ENCODE data around the gene PTBP2.
"Not testable (repeated sequence)": the region's sequence is repeated elsewhere in the genome, so short reads cannot be mapped to it uniquely, and the experiment has no call there.

The PTBP2 gene

DNA sequence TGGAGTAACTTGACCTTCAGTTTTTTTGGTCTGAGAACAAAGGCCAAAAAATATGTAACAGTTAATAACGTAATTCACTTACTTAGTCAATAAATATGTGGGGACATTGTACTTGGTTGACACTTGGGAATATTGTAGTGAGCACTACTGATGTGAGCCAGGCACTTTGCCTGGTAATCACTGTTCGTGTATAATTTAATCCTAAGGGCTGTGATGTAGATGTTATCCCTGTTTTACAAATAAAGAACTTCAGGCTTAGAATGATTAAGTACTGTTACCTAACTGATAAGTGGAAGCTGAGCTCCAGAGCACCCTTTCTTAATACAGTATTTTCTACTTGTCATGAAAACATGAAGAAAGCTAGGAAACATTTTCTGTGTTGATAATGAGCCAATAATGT is 28.0 kb downstream of the PTBP2 start:
- TF ChIP-seq, protein P1, sequence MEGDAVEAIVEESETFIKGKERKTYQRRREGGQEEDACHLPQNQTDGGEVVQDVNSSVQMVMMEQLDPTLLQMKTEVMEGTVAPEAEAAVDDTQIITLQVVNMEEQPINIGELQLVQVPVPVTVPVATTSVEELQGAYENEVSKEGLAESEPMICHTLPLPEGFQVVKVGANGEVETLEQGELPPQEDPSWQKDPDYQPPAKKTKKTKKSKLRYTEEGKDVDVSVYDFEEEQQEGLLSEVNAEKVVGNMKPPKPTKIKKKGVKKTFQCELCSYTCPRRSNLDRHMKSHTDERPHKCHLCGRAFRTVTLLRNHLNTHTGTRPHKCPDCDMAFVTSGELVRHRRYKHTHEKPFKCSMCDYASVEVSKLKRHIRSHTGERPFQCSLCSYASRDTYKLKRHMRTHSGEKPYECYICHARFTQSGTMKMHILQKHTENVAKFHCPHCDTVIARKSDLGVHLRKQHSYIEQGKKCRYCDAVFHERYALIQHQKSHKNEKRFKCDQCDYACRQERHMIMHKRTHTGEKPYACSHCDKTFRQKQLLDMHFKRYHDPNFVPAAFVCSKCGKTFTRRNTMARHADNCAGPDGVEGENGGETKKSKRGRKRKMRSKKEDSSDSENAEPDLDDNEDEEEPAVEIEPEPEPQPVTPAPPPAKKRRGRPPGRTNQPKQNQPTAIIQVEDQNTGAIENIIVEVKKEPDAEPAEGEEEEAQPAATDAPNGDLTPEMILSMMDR (IDR thresholded peaks at IDR 0.05; ENCODE audit: unreplicated experiment in 3 of 3), result no peak
- no peak overlapping the region for H3K27ac Mint-ChIP-seq
- peaks cover 89% of the 10 kb centered on the region for H3K36me3 Mint-ChIP-seq (ENCODE audit: low read depth)
- H3K4me3 Mint-ChIP-seq, result no peak overlapping the region
- H3K27me3 Mint-ChIP-seq (ENCODE audit: low read depth), result no peaks in the 10 kb centered on the region
- peaks cover 24% of the 10 kb centered on the region for H3K9me3 Mint-ChIP-seq
- peaks cover 21% of the 10 kb centered on the region for H3K4me1 Mint-ChIP-seq

DNA sequence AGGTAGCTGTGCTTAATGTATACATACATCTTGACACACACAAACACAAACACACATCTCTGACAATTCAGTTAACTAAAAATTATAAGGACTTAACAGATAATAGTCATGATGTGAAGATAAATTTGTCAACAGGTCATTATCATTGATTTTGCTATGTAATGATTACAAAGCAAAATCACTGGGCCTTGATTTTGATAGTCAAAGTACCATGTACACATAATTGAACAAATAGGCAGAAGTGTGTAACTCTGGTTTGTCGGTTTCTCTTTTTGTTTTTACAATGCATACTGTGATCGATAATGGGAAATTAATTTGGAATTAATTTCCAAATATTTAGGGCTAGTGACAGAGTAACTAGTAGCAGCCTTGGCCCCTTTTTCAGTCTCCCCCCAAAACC is 30.8 kb downstream of the PTBP2 start:
- Mint-ChIP-seq H3K9me3 (peaks cover 45% of the 10 kb centered on the region), H3K27me3 (ENCODE audit: low read depth) (no peaks in the 10 kb centered on the region), H3K36me3 (ENCODE audit: low read depth) (peaks cover 93% of the 10 kb centered on the region), H3K4me1 (peaks cover 20% of the 10 kb centered on the region), H3K27ac (no peak overlapping the region), H3K4me3 (no peak overlapping the region)
- TF ChIP-seq, protein P1 (IDR thresholded peaks at IDR 0.05; ENCODE audit: unreplicated experiment in 3 of 3), result no peak

DNA sequence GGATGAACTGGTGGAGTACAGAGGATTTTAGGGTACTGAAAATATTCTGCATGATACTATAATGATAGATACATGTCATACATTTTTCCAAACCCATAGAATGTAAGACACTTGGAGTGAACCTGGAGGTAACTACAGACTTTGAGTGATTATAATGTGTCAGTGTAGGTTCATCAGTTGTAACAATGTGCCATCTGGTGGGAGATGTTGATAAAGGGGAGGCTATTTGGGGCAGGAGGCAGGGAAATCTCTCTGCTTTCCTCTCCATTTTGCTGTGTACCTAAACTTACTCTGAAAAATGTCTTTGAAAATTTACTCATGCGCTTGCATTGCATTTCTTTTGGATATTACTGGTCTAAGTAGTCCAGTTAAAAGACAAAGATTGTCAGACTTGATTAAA is 35.2 kb downstream of the PTBP2 start:
- H3K27ac Mint-ChIP-seq, result no peak overlapping the region
- H3K4me1 Mint-ChIP-seq, result no peaks in the 10 kb centered on the region
- TF ChIP-seq, protein P1 (IDR thresholded peaks at IDR 0.05; ENCODE audit: unreplicated experiment in 3 of 3), result no peak
- H3K4me3 Mint-ChIP-seq, result no peak overlapping the region
- H3K27me3 Mint-ChIP-seq (ENCODE audit: low read depth), result no peaks in the 10 kb centered on the region
- peaks cover 74% of the 10 kb centered on the region for H3K9me3 Mint-ChIP-seq
- peaks cover 99% of the 10 kb centered on the region for H3K36me3 Mint-ChIP-seq (ENCODE audit: low read depth)

DNA sequence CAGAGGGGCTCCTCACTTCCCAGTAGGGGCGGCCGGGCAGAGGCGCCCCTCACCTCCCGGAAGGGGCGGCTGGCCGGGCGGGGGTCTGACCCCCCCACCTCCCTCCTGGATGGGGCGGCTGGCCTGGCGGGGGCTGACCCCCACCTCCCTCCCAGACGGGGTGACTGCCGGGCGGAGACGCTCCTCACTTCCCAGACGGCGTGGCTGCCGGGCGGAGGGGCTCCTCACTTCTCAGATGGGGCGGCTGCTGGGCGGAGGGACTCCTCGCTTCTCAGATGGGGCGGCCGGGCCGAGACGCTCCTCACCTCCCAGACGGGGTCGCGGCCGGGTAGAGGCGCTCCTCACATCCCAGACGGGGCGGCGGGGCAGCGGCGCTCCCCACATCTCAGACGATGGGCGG is 41.0 kb downstream of the PTBP2 start:
- not testable (repeated sequence) for H3K4me3 Mint-ChIP-seq; H3K27ac Mint-ChIP-seq; H3K27me3 Mint-ChIP-seq (ENCODE audit: low read depth); H3K4me1 Mint-ChIP-seq
- Mint-ChIP-seq H3K36me3 (ENCODE audit: low read depth) (peaks cover 87% of the 10 kb centered on the region), H3K9me3 (peaks cover 34% of the 10 kb centered on the region)

DNA sequence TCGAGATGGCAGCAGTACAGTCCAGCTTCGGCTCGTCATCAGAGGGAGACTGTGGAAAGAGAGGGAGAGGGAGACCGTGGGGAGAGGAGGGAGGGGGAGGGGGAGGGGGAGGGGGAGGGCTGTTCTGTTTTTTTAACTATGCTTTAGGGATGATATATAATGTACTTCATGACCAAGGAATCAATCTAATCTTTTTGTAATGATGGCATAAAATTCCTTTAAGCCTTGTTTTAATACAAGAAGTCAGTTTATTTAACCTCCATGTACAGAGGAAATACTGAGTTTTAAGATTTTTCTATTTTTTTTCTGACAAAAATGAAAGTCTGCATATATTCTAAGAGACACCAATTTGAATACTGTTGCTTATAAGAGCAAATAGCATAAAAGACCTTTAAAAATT is 41.9 kb downstream of the PTBP2 start:
- Mint-ChIP-seq H3K36me3 (ENCODE audit: low read depth) (peaks cover 86% of the 10 kb centered on the region), H3K9me3 (peaks cover 28% of the 10 kb centered on the region), H3K4me1 (no peaks in the 10 kb centered on the region), H3K27ac (no peak overlapping the region), H3K4me3 (no peak overlapping the region), H3K27me3 (ENCODE audit: low read depth) (no peaks in the 10 kb centered on the region)
- TF ChIP-seq, protein P1 (IDR thresholded peaks at IDR 0.05; ENCODE audit: unreplicated experiment in 3 of 3), result no peak

DNA sequence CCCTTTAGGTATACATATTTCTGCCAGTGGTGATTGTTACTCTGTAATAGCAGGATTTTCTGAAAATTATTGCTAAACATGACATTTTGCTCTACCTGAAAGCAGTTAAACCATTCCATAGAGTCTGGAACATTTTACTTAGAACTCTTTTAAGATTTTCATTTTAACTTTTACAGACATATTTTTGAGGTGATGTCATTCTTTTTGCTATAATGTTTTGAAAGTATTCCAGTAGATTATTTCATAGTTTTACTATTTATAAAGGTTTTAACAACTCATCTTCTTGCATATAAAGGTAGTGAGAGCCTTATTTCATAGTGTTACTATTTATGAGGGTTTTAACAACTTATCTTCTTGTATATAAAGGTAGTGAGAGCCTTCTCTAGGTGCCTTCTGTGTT is 42.9 kb downstream of the PTBP2 start:
- Mint-ChIP-seq H3K27ac (no peak overlapping the region), H3K27me3 (ENCODE audit: low read depth) (no peaks in the 10 kb centered on the region), H3K36me3 (ENCODE audit: low read depth) (peaks cover 82% of the 10 kb centered on the region), H3K4me1 (no peaks in the 10 kb centered on the region), H3K4me3 (no peak overlapping the region), H3K9me3 (peaks cover 20% of the 10 kb centered on the region)
- TF ChIP-seq, protein P1 (IDR thresholded peaks at IDR 0.05; ENCODE audit: unreplicated experiment in 3 of 3), result no peak
